Nephron (organoid): ENCODE data around the gene TEX11.

Experiments
- H3K27ac Mint-ChIP-seq, 3 experiments: 2 replicates each; pipeline ENCODE4 v1.8.0; 2020; ENCODE audit warnings: mixed read lengths in 3 of 3, mild to moderate bottlenecking in 2 of 3, moderate library complexity in 1 of 3
- H3K27me3 Mint-ChIP-seq: 2 replicates; pipeline ENCODE4 v1.8.0; 2021; ENCODE audit warnings: low read depth, mild to moderate bottlenecking, moderate library complexity, mixed read lengths
- H3K36me3 Mint-ChIP-seq: 2 replicates; pipeline ENCODE4 v1.8.0; 2020; ENCODE audit warnings: low read depth, mixed read lengths
- H3K4me1 Mint-ChIP-seq: 2 replicates; pipeline ENCODE4 v1.8.0; 2020; ENCODE audit warnings: mixed read lengths
- H3K4me3 Mint-ChIP-seq, 3 experiments: 2 replicates each; pipeline ENCODE4 v1.8.0; 2020; ENCODE audit warnings: mild to moderate bottlenecking in 3 of 3, mixed read lengths in 3 of 3, moderate library complexity in 2 of 3
- H3K9me3 Mint-ChIP-seq: 2 replicates; pipeline ENCODE4 v1.8.0; 2020; ENCODE audit warnings: mixed read lengths
- TF ChIP-seq, protein P1 (sequence below), 3 experiments: fragments of 200-600 bp; sonication (generic); IDR thresholded peaks; one replicate each; pipeline ENCODE4 v1.5.0; 2021; ENCODE audit warnings: antibody characterized with exemption in 3 of 3; ENCODE audit not compliant: unreplicated experiment in 3 of 3

Gene TEX11

DNA sequence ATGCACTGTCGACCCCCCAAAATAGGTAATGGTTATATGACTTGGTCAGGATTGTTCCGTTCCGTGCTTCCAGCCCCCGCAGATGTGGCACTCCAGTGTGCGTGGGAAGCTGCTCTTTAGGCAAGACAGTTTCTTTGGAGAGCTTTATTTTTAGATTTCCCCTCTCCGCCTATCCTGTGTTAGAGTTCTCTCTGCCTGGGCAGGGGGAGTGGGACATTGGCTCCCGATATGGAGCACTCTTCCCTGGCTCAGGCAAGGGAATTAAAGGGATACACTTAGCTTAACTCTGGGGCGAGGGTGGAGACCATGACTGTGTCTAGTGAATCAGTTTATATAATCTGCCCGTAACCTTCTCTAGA is 427.9 kb downstream of the TEX11 start:
- Mint-ChIP-seq H3K4me3 (peak overlapping the region in 1 of 3 experiments; percentile 29), H3K27ac (peak overlapping the region in 2 of 3 experiments; percentile 63 to 71), H3K4me1 (peaks cover 57% of the 10 kb centered on the region), H3K27me3 (no peaks in the 10 kb centered on the region), H3K36me3 (peaks cover 34% of the 10 kb centered on the region), H3K9me3 (no peaks in the 10 kb centered on the region)
- TF ChIP-seq, protein P1, sequence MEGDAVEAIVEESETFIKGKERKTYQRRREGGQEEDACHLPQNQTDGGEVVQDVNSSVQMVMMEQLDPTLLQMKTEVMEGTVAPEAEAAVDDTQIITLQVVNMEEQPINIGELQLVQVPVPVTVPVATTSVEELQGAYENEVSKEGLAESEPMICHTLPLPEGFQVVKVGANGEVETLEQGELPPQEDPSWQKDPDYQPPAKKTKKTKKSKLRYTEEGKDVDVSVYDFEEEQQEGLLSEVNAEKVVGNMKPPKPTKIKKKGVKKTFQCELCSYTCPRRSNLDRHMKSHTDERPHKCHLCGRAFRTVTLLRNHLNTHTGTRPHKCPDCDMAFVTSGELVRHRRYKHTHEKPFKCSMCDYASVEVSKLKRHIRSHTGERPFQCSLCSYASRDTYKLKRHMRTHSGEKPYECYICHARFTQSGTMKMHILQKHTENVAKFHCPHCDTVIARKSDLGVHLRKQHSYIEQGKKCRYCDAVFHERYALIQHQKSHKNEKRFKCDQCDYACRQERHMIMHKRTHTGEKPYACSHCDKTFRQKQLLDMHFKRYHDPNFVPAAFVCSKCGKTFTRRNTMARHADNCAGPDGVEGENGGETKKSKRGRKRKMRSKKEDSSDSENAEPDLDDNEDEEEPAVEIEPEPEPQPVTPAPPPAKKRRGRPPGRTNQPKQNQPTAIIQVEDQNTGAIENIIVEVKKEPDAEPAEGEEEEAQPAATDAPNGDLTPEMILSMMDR (IDR thresholded peaks at IDR 0.05; ENCODE audit: unreplicated experiment in 3 of 3): no peak

DNA sequence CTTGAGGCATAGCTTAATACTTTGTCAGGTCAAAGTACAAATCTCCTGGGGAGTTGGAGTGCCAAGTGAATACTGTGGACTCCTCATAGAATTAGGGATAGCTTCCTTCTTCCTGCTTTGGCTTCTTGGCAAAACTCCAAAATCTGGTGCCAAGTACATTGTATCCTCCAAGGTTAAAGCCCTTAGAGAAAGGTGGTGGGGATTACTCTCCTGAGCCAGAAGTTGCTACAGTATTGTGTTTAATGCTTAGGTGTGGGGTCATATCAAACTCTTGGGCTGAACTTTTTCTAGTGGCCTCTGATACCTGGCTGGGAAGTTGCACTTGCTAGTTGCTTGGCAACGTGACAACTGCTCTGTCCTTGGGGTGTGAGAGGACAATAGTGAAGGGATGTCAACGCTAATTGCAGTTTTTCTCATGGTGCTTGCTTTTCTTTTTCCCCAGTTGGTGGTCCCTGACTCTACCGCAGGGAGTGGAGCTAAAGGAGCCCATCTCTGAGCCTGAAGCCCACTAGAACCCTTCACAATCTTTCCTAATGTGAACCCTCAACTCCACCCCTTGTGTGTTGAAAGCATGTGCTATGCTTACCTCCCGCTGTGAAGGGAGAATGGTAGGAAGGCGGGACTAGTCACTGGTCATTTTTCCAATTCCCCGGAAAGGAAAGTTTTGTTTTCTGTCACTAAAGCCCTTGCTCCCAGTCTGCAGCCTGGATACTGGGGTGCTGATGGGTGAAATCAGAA is 428.4 kb downstream of the TEX11 start:
- Mint-ChIP-seq H3K36me3 (peaks cover 30% of the 10 kb centered on the region), H3K27ac (peak overlapping the region in 2 of 3 experiments; percentile 71 to 78), H3K4me1 (peaks cover 57% of the 10 kb centered on the region), H3K9me3 (no peaks in the 10 kb centered on the region), H3K27me3 (no peaks in the 10 kb centered on the region), H3K4me3 (peak overlapping the region in 1 of 3 experiments; percentile 29)
- TF ChIP-seq, protein P1 (IDR thresholded peaks at IDR 0.05; ENCODE audit: unreplicated experiment in 3 of 3): no peak

DNA sequence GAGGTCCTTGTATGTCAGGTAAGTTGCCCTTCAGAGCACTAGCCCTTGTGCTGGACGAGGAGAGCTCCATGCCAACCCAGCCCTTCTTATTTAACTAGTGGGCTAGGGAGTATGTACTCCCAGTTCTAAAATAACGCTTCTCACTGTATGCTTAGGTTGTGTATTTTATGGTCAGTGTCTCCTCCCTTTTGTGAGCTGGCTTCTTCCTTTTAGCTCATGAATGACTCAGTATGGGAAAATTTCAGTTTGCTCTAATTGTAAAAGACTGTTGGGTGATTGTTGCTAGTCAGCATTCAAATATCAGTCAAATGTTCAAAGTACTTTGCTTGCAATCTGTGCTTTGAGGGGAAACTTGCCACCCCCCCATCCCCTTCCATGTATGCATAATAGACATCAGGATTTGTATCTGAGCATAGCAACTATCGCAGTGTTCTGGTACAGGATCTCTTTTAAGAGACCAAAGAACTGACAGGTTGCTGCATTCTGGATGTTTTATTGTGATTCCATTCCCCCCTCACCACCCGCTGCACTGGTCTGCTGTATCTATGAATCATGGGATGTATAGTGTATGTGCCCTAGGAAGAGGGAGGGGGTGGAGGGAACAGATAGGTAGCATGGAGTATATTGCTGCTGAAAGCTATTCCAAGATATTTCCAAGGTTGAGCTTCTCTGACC is 429.1 kb downstream of the TEX11 start:
- peaks cover 25% of the 10 kb centered on the region for H3K36me3 Mint-ChIP-seq
- H3K27me3 Mint-ChIP-seq: no peaks in the 10 kb centered on the region
- H3K4me1 Mint-ChIP-seq: peaks cover 57% of the 10 kb centered on the region
- peak overlapping the region; percentile 71 to 84 (median 78) for H3K27ac Mint-ChIP-seq
- no peaks in the 10 kb centered on the region for H3K9me3 Mint-ChIP-seq
- H3K4me3 Mint-ChIP-seq: peak overlapping the region in 2 of 3 experiments; percentile 0 to 1
- TF ChIP-seq, protein P1 (IDR thresholded peaks at IDR 0.05; ENCODE audit: unreplicated experiment in 3 of 3): no peak
